Psoas muscle (tissue), 8 donors: ENCODE measurements around the gene AADACL4. TPM values are rescaled to one million over a fixed set of nuclear protein-coding genes. Genes with fewer than 3 reads are reported as not detected.

Experiments used
- ATAC-seq, 4 donors: fragments of 200-7000 bp; cut with Tn5 transposase; one replicate each; pipeline ENCODE4 v1.9.1; 2020; ENCODE audit warnings: moderate library complexity in 3 of 4, mild to moderate bottlenecking in 2 of 4
- DNase-seq, 2 donors: peaks; one replicate each; pipeline ENCODE4 v3.0.0-alpha.2; 2020
- H3K27ac ChIP-seq: fragments of 200-600 bp; one replicate; pipeline ENCODE4 v1.8.0; 2022
- H3K27me3 ChIP-seq, 3 donors: fragments of 200-600 bp in 1 of 3; one replicate each; pipeline versions ENCODE4 v1.6.1 to v1.8.0; 2013 to 2022; ENCODE audit warnings: low read length in 2 of 3, mild to moderate bottlenecking in 2 of 3, moderate library complexity in 1 of 3; ENCODE audit not compliant: insufficient read depth in 3 of 3
- H3K36me3 ChIP-seq, 2 donors: fragments of 200-600 bp in 1 of 2; one replicate each; pipeline versions ENCODE4 v1.6.1 to v1.8.0; 2013 to 2022; ENCODE audit warnings: low read depth in 1 of 2, mild to moderate bottlenecking in 1 of 2, moderate library complexity in 1 of 2; ENCODE audit not compliant: insufficient read depth in 1 of 2
- H3K4me1 ChIP-seq: fragments of 200-600 bp; one replicate; pipeline ENCODE4 v1.8.0; 2022
- H3K4me3 ChIP-seq: fragments of 200-600 bp; one replicate; pipeline ENCODE4 v1.8.0; 2022; ENCODE audit warnings: mild to moderate bottlenecking
- H3K9me3 ChIP-seq: fragments of 200-600 bp; one replicate; pipeline ENCODE4 v1.8.0; 2022
- WGBS, 3 donors: extraction: QIAGEN DNeasy Blood & Tissue Kit; methylation state at CpG; one replicate each; pipeline versions ENCODE4 v1.1.6 to v1.1.7; 2013; 5-methylcytosine and 5-hydroxymethylcytosine counted together
- intact Hi-C, 2 donors: fragments of 100-400 bp; cut with DNase I; formaldehyde crosslinking; loops; one replicate each; pipeline versions ENCODE4 v1.11.0 to v1.14.2; 2022
- polyA plus RNA-seq, 3 donors: library from polyadenylated mRNA; stranded (reverse); fragments of 200-250 nt; gene quantifications; one replicate each; pipeline ENCODE4 v1.2.3, GENCODE V29; 2013
- total RNA-seq, 4 donors: library from RNA; stranded (reverse); fragmentation: NEBNext Ultra II Directional in 2 of 4; extraction: Animal tissue kit (Norgen Biotek cat#: 25700) in 2 of 4; gene quantifications; one replicate each; pipeline versions ENCODE4 v1.2.1 to v1.2.4, GENCODE V29; 2021 to 2023
- TF ChIP-seq, protein P1 (sequence below): fragments of 200-600 bp; IDR thresholded peaks from one replicate; pipeline ENCODE4 v1.8.0; 2022; ENCODE audit warnings: antibody characterized with exemption
- donor health status: healthy with polysubstance abuse.
- donor health status: DM: no; HTN: no; CAD: no; lungs with moderate emphysema.
- donor health status: Bipolar disorder and iron deficiency.
- donor health status: healthy.
- donor health status: DM: yes; HTN: yes; CAD: no.
- donor health status: DM: no; HTN: no; CAD: no.
- donor health status: DM: no; HTN: no; CAD: no.
- donor health status: DM: yes; HTN: yes; CAD: no.

Gene AADACL4
- total and polyA plus RNA-seq, 7 donors, result not detected

DNA sequence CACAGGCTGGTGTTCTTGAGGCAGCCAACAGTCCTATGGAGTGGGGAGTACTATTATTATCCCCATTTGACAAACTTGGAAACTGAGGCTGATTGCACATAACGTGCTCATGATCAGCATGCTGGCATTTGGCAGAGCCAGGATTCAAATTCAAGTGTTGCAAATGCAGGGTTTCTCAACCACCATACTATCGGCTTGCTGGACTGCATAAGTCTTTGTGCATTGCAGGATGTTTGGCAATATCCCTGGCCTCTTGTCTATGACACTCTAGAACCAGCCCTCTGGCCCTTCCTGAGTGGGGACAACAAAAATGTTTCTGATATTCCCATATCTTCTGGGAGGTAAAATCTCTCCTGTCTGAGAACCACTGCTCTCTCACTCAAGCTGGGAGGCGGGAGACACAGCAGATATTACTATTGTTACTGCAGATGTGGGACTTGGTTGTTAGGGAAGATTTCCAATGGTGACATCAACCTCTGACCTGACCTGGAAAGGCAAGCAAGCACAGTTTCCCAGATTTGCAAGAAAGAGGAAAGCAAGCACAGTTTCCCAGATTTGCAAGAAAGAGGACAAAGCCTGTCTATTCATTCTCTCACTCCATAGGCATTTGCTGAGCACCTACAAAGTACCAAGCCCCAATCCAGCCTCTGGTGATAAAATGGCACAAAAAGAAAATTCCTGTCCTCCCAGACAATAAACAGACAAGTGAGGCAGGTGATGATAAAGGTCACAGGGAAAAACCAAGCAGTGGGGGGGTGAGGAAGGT is 71.0 kb downstream of the AADACL4 start:
- Histone ChIP-seq H3K9me3 (no peaks in the 10 kb centered on the region), H3K27me3 (no peaks in the 10 kb centered on the region), H3K4me1 (no peaks in the 10 kb centered on the region), H3K4me3 (no peak overlapping the region), H3K36me3 (no peaks in the 10 kb centered on the region), H3K27ac (no peak overlapping the region)
- TF ChIP-seq, protein P1, sequence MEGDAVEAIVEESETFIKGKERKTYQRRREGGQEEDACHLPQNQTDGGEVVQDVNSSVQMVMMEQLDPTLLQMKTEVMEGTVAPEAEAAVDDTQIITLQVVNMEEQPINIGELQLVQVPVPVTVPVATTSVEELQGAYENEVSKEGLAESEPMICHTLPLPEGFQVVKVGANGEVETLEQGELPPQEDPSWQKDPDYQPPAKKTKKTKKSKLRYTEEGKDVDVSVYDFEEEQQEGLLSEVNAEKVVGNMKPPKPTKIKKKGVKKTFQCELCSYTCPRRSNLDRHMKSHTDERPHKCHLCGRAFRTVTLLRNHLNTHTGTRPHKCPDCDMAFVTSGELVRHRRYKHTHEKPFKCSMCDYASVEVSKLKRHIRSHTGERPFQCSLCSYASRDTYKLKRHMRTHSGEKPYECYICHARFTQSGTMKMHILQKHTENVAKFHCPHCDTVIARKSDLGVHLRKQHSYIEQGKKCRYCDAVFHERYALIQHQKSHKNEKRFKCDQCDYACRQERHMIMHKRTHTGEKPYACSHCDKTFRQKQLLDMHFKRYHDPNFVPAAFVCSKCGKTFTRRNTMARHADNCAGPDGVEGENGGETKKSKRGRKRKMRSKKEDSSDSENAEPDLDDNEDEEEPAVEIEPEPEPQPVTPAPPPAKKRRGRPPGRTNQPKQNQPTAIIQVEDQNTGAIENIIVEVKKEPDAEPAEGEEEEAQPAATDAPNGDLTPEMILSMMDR, result no peak
- peak in 1 of 4 donors; percentile 43 for ATAC-seq
- 58 to 65% (median 62%) methylated on average over 3 of the region's 3 CpGs for WGBS, 3 donors
- DNase-seq, result no peak
- intact Hi-C loops, result no loop called here

GRCh38 chr1:12715896-12716437 is 72.1 kb downstream of the AADACL4 start, which contains the start of gene AADACL3:
AADACL3 (plus strand) TSS chr1:12716110; CDS start chr1:12716177, 67 bp downstream.
- no peaks in the 10 kb centered on the region for H3K27me3 ChIP-seq
- H3K9me3 ChIP-seq, result no peaks in the 10 kb centered on the region
- no peak within 1 kb of the TSS for H3K4me3 ChIP-seq
- ATAC-seq (no peak), DNase-seq (no peak)
- WGBS, 3 donors, result 80 to 87% (median 85%) methylated on average over 8 of the region's 8 CpGs
- intact Hi-C loops, result no loop called here
- no peaks in the 10 kb centered on the region for H3K4me1 ChIP-seq
- TF ChIP-seq, protein P1, result no peak
- no peak within 1 kb of the TSS for H3K27ac ChIP-seq
- no peaks in the 10 kb centered on the region for H3K36me3 ChIP-seq

Other genes starting within 250 kb of the AADACL4 start
- gene DHRS3, start 25.9 kb upstream of the AADACL4 start, total RNA-seq, result 10 to 100 TPM; 21.7 to 78.7 (median 54.9) TPM
- gene DHRS3, start 25.9 kb upstream of the AADACL4 start, polyA plus RNA-seq, result 10 to 100 TPM; 27.2 to 65.1 (median 28.3) TPM
- not detected for gene AADACL3, start 72.0 kb downstream of the AADACL4 start, total RNA-seq
- not detected for gene AADACL3, start 72.0 kb downstream of the AADACL4 start, polyA plus RNA-seq
- gene CFAP107, start 102.1 kb downstream of the AADACL4 start, total RNA-seq, result not detected
- under 1 TPM in 1 of 3 donors, not detected in 2; 0.04 TPM for gene CFAP107, start 102.1 kb downstream of the AADACL4 start, polyA plus RNA-seq
- gene PRAMEF12, start 129.7 kb downstream of the AADACL4 start, total RNA-seq, result not detected
- not detected for gene PRAMEF12, start 129.7 kb downstream of the AADACL4 start, polyA plus RNA-seq
- not detected for gene PRAMEF1, start 147.3 kb downstream of the AADACL4 start, total RNA-seq
- gene PRAMEF1, start 147.3 kb downstream of the AADACL4 start, polyA plus RNA-seq, result not detected
- gene PRAMEF11, start 187.3 kb downstream of the AADACL4 start, total RNA-seq, result not detected
- gene PRAMEF11, start 187.3 kb downstream of the AADACL4 start, polyA plus RNA-seq, result not detected
- gene HNRNPCL1, start 204.6 kb downstream of the AADACL4 start, total RNA-seq, result not detected
- not detected for gene HNRNPCL1, start 204.6 kb downstream of the AADACL4 start, polyA plus RNA-seq
- not detected for gene PRAMEF2, start 213.0 kb downstream of the AADACL4 start, total RNA-seq
- not detected for gene PRAMEF2, start 213.0 kb downstream of the AADACL4 start, polyA plus RNA-seq
- gene PRAMEF4, start 242.1 kb downstream of the AADACL4 start, total RNA-seq, result not detected
- not detected for gene PRAMEF4, start 242.1 kb downstream of the AADACL4 start, polyA plus RNA-seq